A204.1 (cell line): ENCODE measurements around the gene GSK3B.
"Not testable (repeated sequence)": the region's sequence is repeated elsewhere in the genome, so short reads cannot be mapped to it uniquely, and the experiment has no call there.

Source experiments
- FAIRE-seq: peaks from 2 replicates; lab custom pipeline; 2012; peaks lifted over from hg19 to GRCh38; lab: Jason Lieb, UNC

The GSK3B gene

GRCh38 chr3:120052677-120053076 is 41.6 kb downstream of the GSK3B start:
- FAIRE-seq, result no peak

- FAIRE-seq, result no peak
Observed at GRCh38 chr3:120052225-120052624, 42.0 kb downstream of the GSK3B start.

GRCh38 chr3:120051570-120051969 is 42.7 kb downstream of the GSK3B start:
- FAIRE-seq, result not testable (repeated sequence)

- FAIRE-seq, result no peak
Observed at GRCh38 chr3:120049881-120050539, 44.2 kb downstream of the GSK3B start.

GRCh38 chr3:120049072-120049471 is 45.2 kb downstream of the GSK3B start:
- FAIRE-seq, result no peak

GRCh38 chr3:120048355-120049041 is 45.7 kb downstream of the GSK3B start:
- FAIRE-seq, result no peak

GRCh38 chr3:120047686-120048085 is 46.6 kb downstream of the GSK3B start:
- FAIRE-seq, result no peak

- no peak for FAIRE-seq
Observed at GRCh38 chr3:120040813-120041377, 53.4 kb downstream of the GSK3B start.

GRCh38 chr3:120039642-120040610 is 54.3 kb downstream of the GSK3B start:
- no peak for FAIRE-seq

GRCh38 chr3:120033596-120033995 is 60.7 kb downstream of the GSK3B start:
- FAIRE-seq, result no peak

- FAIRE-seq, result no peak
Observed at GRCh38 chr3:120031561-120031960, 62.7 kb downstream of the GSK3B start.

- no peak for FAIRE-seq
Observed at GRCh38 chr3:120029749-120030148, 64.5 kb downstream of the GSK3B start.

- FAIRE-seq, result no peak
Observed at GRCh38 chr3:120028271-120029047, 65.8 kb downstream of the GSK3B start.

GRCh38 chr3:120027226-120027625 is 67.0 kb downstream of the GSK3B start:
- no peak for FAIRE-seq

GRCh38 chr3:120025520-120025919 is 68.7 kb downstream of the GSK3B start:
- no peak for FAIRE-seq

GRCh38 chr3:120024103-120024502 is 70.1 kb downstream of the GSK3B start:
- FAIRE-seq, result no peak

- no peak for FAIRE-seq
Observed at GRCh38 chr3:120022729-120023128, 71.5 kb downstream of the GSK3B start.

- no peak for FAIRE-seq
Observed at GRCh38 chr3:120021523-120021922, 72.7 kb downstream of the GSK3B start.

GRCh38 chr3:120018299-120018698 is 75.9 kb downstream of the GSK3B start:
- FAIRE-seq, result peak; percentile 64

- no peak for FAIRE-seq
Observed at GRCh38 chr3:120017692-120018091, 76.6 kb downstream of the GSK3B start.

GRCh38 chr3:120013481-120013880 is 80.8 kb downstream of the GSK3B start:
- FAIRE-seq, result no peak

GRCh38 chr3:120005741-120006140 is 88.5 kb downstream of the GSK3B start:
- not testable (repeated sequence) for FAIRE-seq
